Adrenal gland (tissue), 12 donors: ENCODE data around the gene CISH. TPM values are rescaled to one million over a fixed set of nuclear protein-coding genes. Genes with fewer than 3 reads are reported as not detected.

Source experiments
- DNase-seq, 7 donors: peaks; one replicate each; pipeline ENCODE4 v3.0.0-alpha.2; 2019 to 2020
- H3K27ac ChIP-seq, 5 donors: fragments of 200-600 bp; sonication (generic) in 4 of 5; 1 replicate in 3 of 5; 2 replicates in 2 of 5; pipeline versions ENCODE4 v1.5.1 to v1.8.0; 2016 to 2020; ENCODE audit warnings: mild to moderate bottlenecking in 1 of 5
- H3K27me3 ChIP-seq: fragments of 200-600 bp; 2 replicates; pipeline ENCODE4 v1.8.0; 2021
- H3K36me3 ChIP-seq, 2 donors: fragments of 200-600 bp; replicated peaks in 1 of 2; 1 replicate in 1 of 2; 2 replicates in 1 of 2; pipeline versions ENCODE4 v1.5.1 to v1.8.0; 2018 to 2022
- H3K4me1 ChIP-seq, 2 donors: fragments of 200-600 bp; replicated peaks in 1 of 2; 1 replicate in 1 of 2; 2 replicates in 1 of 2; pipeline versions ENCODE4 v1.5.1 to v1.8.0; 2018 to 2021
- H3K4me3 ChIP-seq, 4 donors: fragments of 200-600 bp; sonication (generic) in 3 of 4; one replicate each; pipeline ENCODE4 v1.5.1; 2016 to 2018
- H3K9me3 ChIP-seq, 3 donors: fragments of 200-600 bp; sonication (generic) in 1 of 3; replicated peaks in 1 of 3; 1 replicate in 2 of 3; 2 replicates in 1 of 3; pipeline versions ENCODE4 v1.5.1 to v1.8.0; 2016 to 2021
- POLR2A ChIP-seq, 2 donors: fragments of 450-650 bp; IDR thresholded peaks; one replicate each; pipeline ENCODE4 v1.6.1; 2017; ENCODE audit warnings: antibody characterized with exemption in 2 of 2, mild to moderate bottlenecking in 2 of 2, moderate library complexity in 1 of 2
- WGBS, 4 donors: extraction: QIAGEN DNeasy Blood & Tissue Kit in 2 of 4; methylation state at CpG; one replicate each; pipeline versions ENCODE4 v1.1.5 to v1.1.7; 2013 to 2017; 5-methylcytosine and 5-hydroxymethylcytosine counted together
- intact Hi-C, 2 donors: fragments of 100-400 bp; cut with DNase I; formaldehyde crosslinking; loops; one replicate each; pipeline versions ENCODE4 v1.14.1 to v1.15.0; 2022 to 2023
- polyA plus RNA-seq, 3 donors: library from polyadenylated mRNA; stranded (reverse); fragments of 200-250 nt in 2 of 3; fragments of 350-450 nt in 1 of 3; fragmentation: Illumina TruSeq in 1 of 3; extraction: RNeasy Lipid Tissue Mini Kit (QIAGEN cat#74804) in 1 of 3; gene quantifications; one replicate each; pipeline ENCODE4 v1.2.3, GENCODE V29; 2013 to 2014
- total RNA-seq, 9 donors: library from RNA; depleted of rRNA in 4 of 9; stranded (reverse); fragments of >200 nt in 4 of 9; fragments of 120-200 nt in 1 of 9; fragmentation: NEBNext Ultra II Directional in 1 of 9; extraction: Animal tissue kit (Norgen Biotek cat#: 25700) in 1 of 9; gene quantifications; one replicate each; pipeline versions ENCODE4 v1.1.0 to v1.2.4, GENCODE V29; 2013 to 2023
- TF ChIP-seq, protein P1 (sequence below), 6 experiments: fragments of 450-650 bp in 4 of 6; fragments of 200-600 bp in 2 of 6; sonication (generic) in 1 of 6; IDR thresholded peaks; 1 replicate in 5 of 6; 2 replicates in 1 of 6; pipeline versions ENCODE4 v1.5.1 to v1.8.0; 2016 to 2021; ENCODE audit warnings: antibody characterized with exemption in 6 of 6, mild to moderate bottlenecking in 2 of 6, moderate library complexity in 1 of 6
- donor health status: healthy with polysubstance abuse.
- donor health status: Bipolar disorder and iron deficiency.
- donor health status: DM: yes; HTN: yes; CAD: no.
- donor health status: DM: no; HTN: no; CAD: no.
- donor health status: DM: no; HTN: no; CAD: no.
- donor health status: DM: yes; HTN: yes; CAD: no.

Gene CISH
- total and polyA plus RNA-seq, 12 donors: 1.8 to 12.6 (median 5.1) TPM

DNA sequence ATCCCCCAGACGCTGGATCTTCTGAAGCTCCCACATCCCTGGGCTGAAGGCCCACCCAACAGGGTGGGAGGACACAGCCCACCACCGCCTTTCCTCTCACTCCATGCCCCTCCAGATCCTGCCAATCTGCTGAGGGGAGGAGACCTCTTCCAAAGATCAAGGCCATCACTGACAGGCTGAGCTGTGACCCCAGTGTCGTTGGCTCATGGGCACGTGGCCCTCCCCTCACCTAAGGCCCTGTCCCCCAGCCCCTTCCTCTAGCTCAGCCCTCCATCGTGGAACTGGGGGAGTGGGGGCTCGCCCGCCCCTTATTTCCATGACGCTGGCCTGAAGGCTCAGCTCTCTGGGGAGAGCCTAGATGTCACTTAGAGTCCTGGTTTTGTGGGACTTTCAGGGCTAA is 54.5 kb downstream of the CISH start:
- peaks cover 4% of the 10 kb centered on the region for H3K27me3 ChIP-seq
- H3K9me3 ChIP-seq: no peaks in the 10 kb centered on the region
- no peak for DNase-seq
- no peak overlapping the region for H3K27ac ChIP-seq
- no peaks in the 10 kb centered on the region for H3K4me1 ChIP-seq
- H3K4me3 ChIP-seq: no peak overlapping the region
- 46 to 61% (median 51%) methylated on average over 7 to 8 of the region's 8 CpGs for WGBS, 4 donors
- TF ChIP-seq, protein P1, sequence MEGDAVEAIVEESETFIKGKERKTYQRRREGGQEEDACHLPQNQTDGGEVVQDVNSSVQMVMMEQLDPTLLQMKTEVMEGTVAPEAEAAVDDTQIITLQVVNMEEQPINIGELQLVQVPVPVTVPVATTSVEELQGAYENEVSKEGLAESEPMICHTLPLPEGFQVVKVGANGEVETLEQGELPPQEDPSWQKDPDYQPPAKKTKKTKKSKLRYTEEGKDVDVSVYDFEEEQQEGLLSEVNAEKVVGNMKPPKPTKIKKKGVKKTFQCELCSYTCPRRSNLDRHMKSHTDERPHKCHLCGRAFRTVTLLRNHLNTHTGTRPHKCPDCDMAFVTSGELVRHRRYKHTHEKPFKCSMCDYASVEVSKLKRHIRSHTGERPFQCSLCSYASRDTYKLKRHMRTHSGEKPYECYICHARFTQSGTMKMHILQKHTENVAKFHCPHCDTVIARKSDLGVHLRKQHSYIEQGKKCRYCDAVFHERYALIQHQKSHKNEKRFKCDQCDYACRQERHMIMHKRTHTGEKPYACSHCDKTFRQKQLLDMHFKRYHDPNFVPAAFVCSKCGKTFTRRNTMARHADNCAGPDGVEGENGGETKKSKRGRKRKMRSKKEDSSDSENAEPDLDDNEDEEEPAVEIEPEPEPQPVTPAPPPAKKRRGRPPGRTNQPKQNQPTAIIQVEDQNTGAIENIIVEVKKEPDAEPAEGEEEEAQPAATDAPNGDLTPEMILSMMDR (IDR thresholded peaks at IDR 0.05): no peak
- no peak for TF ChIP-seq POLR2A (IDR thresholded peaks at IDR 0.05)
- H3K36me3 ChIP-seq: no peaks in the 10 kb centered on the region
- intact Hi-C loops: no loop called here

Other genes with a start within 250 kb of the CISH start
- under 1 TPM; 0.09 to 0.88 (median 0.56) TPM for gene CACNA2D2, start 108.1 kb downstream of the CISH start, total RNA-seq
- 1 to 10 TPM in 2 of 3 donors, under 1 TPM in 1; 0.59 to 2.0 (median 1.0) TPM for gene CACNA2D2, start 108.1 kb downstream of the CISH start, polyA plus RNA-seq
- 10 to 100 TPM; 10.6 to 44.3 (median 17.4) TPM for gene C3orf18, start 44.0 kb downstream of the CISH start, total RNA-seq
- 1 to 10 TPM; 6.6 to 9.8 (median 9.0) TPM for gene C3orf18, start 44.0 kb downstream of the CISH start, polyA plus RNA-seq
- 10 to 100 TPM in 8 of 9 donors, 1 to 10 TPM in 1; 9.1 to 38.2 (median 17.2) TPM for gene HEMK1, start 42.3 kb downstream of the CISH start, total RNA-seq
- 10 to 100 TPM in 2 of 3 donors, 1 to 10 TPM in 1; 9.3 to 46.4 (median 25.3) TPM for gene HEMK1, start 42.3 kb downstream of the CISH start, polyA plus RNA-seq
- gene MAPKAPK3, start 5.4 kb upstream of the CISH start, total RNA-seq: 100 to 1,000 TPM in 1 of 9 donors, 10 to 100 TPM in 8; 49.6 to 101 (median 69.7) TPM
- gene MAPKAPK3, start 5.4 kb upstream of the CISH start, polyA plus RNA-seq: 10 to 100 TPM; 40.6 to 55.0 (median 50.9) TPM
- gene DOCK3, start 63.2 kb upstream of the CISH start, total RNA-seq: 1 to 10 TPM in 8 of 9 donors, under 1 TPM in 1; 0.72 to 4.1 (median 2.9) TPM
- 1 to 10 TPM; 2.0 to 8.6 (median 6.0) TPM for gene DOCK3, start 63.2 kb upstream of the CISH start, polyA plus RNA-seq